C4-2B (cell line): ENCODE measurements around the gene ZDHHC8.

Source experiments
- CTCF ChIP-seq: fragments of 450-650 bp; conservative IDR thresholded peaks from 2 replicates; pipeline ENCODE4 v1.5.1; 2017; ENCODE audit warnings: mild to moderate bottlenecking
- ZFX ChIP-seq: fragments of 450-650 bp; IDR thresholded peaks from 2 replicates; pipeline ENCODE4 v1.6.1; 2017

- TF ChIP-seq CTCF, result no peak
- no peak for TF ChIP-seq ZFX
Observed at GRCh38 chr22:20151276-20151588, 19.6 kb downstream of the ZDHHC8 start.
